Neutrophil (primary cell): ENCODE measurements around the gene MCOLN3.

Source experiments
- H3K27ac ChIP-seq: fragments of 200-600 bp; sonication (generic); 2 replicates; pipeline ENCODE4 v1.5.1; 2016; ENCODE audit warnings: mild to moderate bottlenecking, moderate library complexity
- H3K27me3 ChIP-seq: fragments of 200-600 bp; sonication (generic); 2 replicates; pipeline ENCODE4 v1.6.0; 2016; ENCODE audit warnings: mild to moderate bottlenecking
- H3K36me3 ChIP-seq: fragments of 200-600 bp; sonication (generic); 2 replicates; pipeline ENCODE4 v1.5.1; 2017
- H3K4me1 ChIP-seq, 2 experiments: fragments of 200-600 bp in 1 of 2; sonication (generic) in 1 of 2; 1 replicate in 1 of 2; 2 replicates in 1 of 2; pipeline versions ENCODE4 v1.5.1 to v1.6.1; 2013 to 2016; ENCODE audit warnings: low read depth in 1 of 2, low read length in 1 of 2, mild to moderate bottlenecking in 1 of 2, moderate library complexity in 1 of 2; ENCODE audit not compliant: control insufficient read depth in 1 of 2, insufficient read depth in 1 of 2
- H3K4me3 ChIP-seq, 2 experiments: fragments of 200-600 bp in 1 of 2; sonication (generic) in 1 of 2; 1 replicate in 1 of 2; 2 replicates in 1 of 2; pipeline ENCODE4 v1.5.1; 2013 to 2016; ENCODE audit warnings: low read depth in 1 of 2, low read length in 1 of 2, mild to moderate bottlenecking in 1 of 2, moderate library complexity in 1 of 2
- H3K9me3 ChIP-seq: fragments of 200-600 bp; sonication (generic); 2 replicates; pipeline ENCODE4 v1.5.1; 2016
- CTCF ChIP-seq: fragments of 200-600 bp; sonication (generic); IDR thresholded peaks from 2 replicates; pipeline ENCODE4 v1.5.1; 2016; ENCODE audit warnings: antibody characterized with exemption

Gene MCOLN3

DNA sequence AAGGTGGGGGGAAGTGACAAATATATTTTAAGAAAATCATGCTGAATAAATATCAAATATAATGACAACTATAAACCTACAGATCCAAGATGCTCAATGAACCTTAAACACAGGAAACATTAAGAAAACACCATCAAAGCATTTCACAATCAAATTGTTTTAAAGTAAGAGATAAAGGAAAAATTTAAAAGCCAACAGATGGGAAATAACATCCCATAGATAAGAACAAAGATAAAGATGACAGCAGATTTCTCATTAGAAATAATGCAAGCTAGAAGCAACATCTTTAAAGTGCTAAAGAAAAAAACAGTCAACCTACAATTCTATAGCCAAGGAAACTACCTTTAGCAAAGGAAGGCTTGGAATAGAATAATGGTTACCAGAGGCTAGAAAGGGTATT, 17.8 kb downstream of the MCOLN3 start:
- Histone ChIP-seq H3K4me1 (no peaks in the 10 kb centered on the region), H3K36me3 (no peaks in the 10 kb centered on the region), H3K4me3 (no peak overlapping the region), H3K9me3 (no peaks in the 10 kb centered on the region), H3K27ac (no peak overlapping the region), H3K27me3 (peaks cover 19% of the 10 kb centered on the region)
- TF ChIP-seq CTCF: no peak

DNA sequence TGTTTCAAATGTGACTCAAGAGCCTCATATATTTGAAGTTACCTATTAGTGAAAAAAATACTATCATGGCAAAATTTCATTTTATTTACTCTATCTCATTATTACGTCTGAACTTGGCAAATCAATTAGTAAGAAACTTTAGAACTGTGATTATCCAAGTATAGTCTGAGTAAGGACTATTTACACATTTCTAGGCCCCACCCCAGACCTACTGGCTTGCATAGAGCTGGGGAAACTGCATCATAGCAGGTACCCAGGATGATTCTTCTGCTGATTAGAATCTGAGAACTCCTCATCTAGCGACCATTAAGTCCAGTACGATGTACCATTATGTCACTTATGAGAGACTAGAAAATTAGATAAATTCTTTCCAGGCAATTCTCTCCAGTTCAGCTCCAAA, 20.1 kb downstream of the MCOLN3 start:
- no peak for TF ChIP-seq CTCF
- no peak overlapping the region for H3K4me3 ChIP-seq
- H3K27me3 ChIP-seq: peaks cover 8% of the 10 kb centered on the region
- H3K36me3 ChIP-seq: no peaks in the 10 kb centered on the region
- no peaks in the 10 kb centered on the region for H3K9me3 ChIP-seq
- H3K4me1 ChIP-seq: no peaks in the 10 kb centered on the region
- H3K27ac ChIP-seq: no peak overlapping the region

GRCh38 chr1:85027242-85027983, 20.9 kb downstream of the MCOLN3 start:
- H3K27me3 ChIP-seq: peaks cover under 1% of the 10 kb centered on the region
- no peaks in the 10 kb centered on the region for H3K4me1 ChIP-seq
- no peaks in the 10 kb centered on the region for H3K36me3 ChIP-seq
- no peaks in the 10 kb centered on the region for H3K9me3 ChIP-seq
- no peak for TF ChIP-seq CTCF
- no peak overlapping the region for H3K27ac ChIP-seq
- H3K4me3 ChIP-seq: no peak overlapping the region

DNA sequence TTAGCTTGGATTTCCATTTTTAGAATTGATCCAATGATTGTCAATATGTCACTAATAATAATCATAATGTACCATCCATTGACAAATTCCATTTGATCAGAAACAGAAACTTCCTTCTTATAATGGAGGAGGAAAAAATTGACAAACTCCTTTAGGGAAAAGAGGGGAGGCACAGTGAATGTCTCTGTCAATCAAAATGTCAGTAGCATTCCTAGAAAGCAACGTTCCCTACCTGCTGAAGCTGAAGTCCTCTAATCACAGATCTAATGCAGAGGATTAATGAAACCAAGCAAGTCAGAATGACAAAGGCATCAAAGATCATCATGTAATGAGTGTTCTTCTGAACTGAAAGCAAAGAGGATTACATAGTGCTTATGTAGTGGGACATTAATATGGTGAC, 22.4 kb downstream of the MCOLN3 start:
- no peak for TF ChIP-seq CTCF
- H3K27ac ChIP-seq: no peak overlapping the region
- no peaks in the 10 kb centered on the region for H3K9me3 ChIP-seq
- no peaks in the 10 kb centered on the region for H3K27me3 ChIP-seq
- H3K36me3 ChIP-seq: no peaks in the 10 kb centered on the region
- H3K4me3 ChIP-seq: no peak overlapping the region
- no peaks in the 10 kb centered on the region for H3K4me1 ChIP-seq

DNA sequence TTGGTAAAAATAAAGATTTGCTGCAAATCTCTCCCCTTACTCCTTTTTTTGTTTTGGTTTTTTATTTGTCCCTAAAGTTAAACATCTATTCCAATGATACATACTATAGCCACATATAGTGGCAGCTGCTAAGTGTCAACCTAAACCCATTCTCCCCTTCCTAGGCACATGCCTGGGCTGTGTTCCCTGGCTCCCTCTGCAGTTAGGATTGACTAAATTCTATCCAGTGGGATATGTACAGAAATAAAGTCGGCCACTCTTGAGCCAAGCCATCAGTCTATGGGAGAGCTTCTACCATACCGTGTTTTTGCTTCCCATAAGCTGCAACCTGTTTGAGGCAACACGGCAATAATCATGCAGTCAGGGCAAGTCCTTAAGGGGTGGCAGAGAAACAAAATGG, 23.6 kb downstream of the MCOLN3 start:
- no peaks in the 10 kb centered on the region for H3K4me1 ChIP-seq
- no peaks in the 10 kb centered on the region for H3K27me3 ChIP-seq
- H3K4me3 ChIP-seq: no peak overlapping the region
- no peaks in the 10 kb centered on the region for H3K36me3 ChIP-seq
- H3K9me3 ChIP-seq: no peaks in the 10 kb centered on the region
- no peak for TF ChIP-seq CTCF
- no peak overlapping the region for H3K27ac ChIP-seq

DNA sequence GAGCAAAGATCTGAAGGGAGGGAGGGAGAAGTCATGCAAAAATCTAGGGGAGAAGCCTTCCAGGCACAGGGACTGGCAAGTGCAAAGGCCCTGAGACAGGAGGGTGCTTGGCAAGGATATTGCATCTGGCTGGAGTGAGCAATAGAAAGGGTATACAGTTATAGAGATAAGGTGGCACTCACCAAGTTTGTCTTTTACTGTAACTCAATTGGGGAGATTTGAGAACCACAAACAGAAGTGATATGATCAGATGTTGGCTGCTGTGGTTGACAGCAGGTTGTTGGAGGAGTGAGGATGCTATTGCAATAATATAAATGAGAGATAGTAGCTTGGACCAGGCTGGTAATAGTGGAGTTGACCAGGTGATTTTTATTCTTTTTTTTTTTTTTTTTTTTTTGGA, 25.6 kb downstream of the MCOLN3 start:
- Histone ChIP-seq H3K4me1 (no peaks in the 10 kb centered on the region), H3K27me3 (no peaks in the 10 kb centered on the region), H3K4me3 (no peak overlapping the region), H3K27ac (no peak overlapping the region), H3K9me3 (no peaks in the 10 kb centered on the region), H3K36me3 (no peaks in the 10 kb centered on the region)
- TF ChIP-seq CTCF: no peak
